NOMO-1 treated with DMSO at 0.1 percent for 48 hours (cell line): Measurements from ENCODE around the gene PI3.
"Not testable (repeated sequence)": the region's sequence is repeated elsewhere in the genome, so short reads cannot be mapped to it uniquely, and the experiment has no call there.

Experiments used
- DNase-seq: peaks from one replicate; lab custom pipeline; 2025; ENCODE audit not compliant: unreplicated experiment; lab: John Stamatoyannopoulos, UW

The PI3 gene, protein sequence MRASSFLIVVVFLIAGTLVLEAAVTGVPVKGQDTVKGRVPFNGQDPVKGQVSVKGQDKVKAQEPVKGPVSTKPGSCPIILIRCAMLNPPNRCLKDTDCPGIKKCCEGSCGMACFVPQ

DNA sequence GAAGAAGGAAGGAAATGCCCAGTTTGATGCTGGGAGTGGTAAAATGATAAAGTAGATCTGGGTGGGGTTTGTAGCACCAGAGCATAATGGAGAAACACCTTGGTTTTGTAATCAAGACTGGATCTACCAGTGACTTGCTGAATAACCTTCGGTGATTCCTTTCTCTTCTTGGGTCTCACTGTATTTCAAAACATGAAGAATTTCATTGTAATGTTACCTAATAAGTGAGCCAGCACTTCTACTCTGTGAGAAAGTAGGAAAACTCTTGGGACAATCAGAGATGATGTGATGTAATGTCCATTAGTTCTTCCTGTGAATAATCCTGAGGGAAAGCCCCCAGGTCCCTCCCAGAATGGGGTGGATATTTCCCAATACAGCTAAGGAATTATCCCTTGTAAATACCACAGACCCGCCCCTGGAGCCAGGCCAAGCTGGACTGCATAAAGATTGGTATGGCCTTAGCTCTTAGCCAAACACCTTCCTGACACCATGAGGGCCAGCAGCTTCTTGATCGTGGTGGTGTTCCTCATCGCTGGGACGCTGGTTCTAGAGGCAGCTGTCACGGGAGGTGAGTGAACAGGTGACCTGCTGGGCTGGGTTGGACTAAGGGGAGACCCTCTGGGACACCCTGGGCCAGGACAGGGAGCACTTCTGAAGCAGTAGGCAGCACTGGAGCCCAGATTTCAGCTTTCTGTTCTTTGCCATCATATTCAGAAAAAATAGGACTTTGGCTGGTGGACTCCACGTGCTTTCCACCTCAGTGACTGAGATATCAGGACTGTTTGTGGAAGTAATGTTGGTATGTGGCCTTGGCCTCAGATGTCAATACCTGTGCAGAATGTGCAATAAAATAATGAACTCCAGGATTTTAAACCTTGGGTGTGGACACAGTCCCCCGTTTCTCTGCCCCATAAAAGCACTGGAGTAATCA, at the start of gene PI3:
Gene PI3, plus strand, starts transcription at position 469 of the 931 bp plus-strand sequence. Its CDS starts 21 bp downstream, at position 490.
- no peak for DNase-seq

DNA sequence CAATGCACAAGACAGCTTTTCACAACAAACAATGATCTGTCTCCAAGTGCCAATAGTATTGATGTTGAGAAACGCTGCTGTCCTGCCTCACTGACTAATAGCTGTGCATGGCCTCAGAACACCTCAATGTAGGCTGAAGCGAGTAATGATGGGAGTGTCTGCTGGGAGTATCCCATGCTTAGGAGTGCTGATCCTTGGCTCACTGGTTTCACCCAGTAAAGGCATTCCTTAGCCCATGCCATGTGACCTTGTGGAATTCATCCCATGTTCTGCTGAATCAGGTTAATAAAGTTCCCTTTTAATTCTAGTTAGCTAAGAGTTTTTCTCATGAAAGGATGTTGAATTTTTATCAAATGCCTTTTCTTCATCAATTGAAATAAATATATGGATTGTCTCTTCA, 46.6 kb upstream of the PI3 start:
- DNase-seq = no peak

DNA sequence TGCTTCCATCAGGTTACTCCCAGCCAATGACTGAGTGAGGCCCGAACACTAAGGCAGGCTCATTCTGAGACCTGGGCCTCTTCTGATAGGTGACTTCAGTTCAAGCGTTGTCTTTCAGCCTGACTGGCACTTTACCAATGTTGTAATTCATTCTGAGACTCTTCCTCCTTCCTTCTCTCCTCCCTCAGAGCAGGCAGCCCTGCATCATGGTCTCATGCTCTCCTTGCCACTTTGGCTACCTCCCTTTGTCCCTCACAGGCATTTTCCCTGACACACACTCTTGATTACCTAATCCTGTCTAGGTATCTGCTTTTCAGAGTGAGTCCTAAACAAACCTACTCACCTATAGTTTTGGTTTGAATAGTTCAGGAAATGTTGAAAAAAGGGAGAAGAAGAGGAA, 37.8 kb upstream of the PI3 start:
- DNase-seq = no peak

DNA sequence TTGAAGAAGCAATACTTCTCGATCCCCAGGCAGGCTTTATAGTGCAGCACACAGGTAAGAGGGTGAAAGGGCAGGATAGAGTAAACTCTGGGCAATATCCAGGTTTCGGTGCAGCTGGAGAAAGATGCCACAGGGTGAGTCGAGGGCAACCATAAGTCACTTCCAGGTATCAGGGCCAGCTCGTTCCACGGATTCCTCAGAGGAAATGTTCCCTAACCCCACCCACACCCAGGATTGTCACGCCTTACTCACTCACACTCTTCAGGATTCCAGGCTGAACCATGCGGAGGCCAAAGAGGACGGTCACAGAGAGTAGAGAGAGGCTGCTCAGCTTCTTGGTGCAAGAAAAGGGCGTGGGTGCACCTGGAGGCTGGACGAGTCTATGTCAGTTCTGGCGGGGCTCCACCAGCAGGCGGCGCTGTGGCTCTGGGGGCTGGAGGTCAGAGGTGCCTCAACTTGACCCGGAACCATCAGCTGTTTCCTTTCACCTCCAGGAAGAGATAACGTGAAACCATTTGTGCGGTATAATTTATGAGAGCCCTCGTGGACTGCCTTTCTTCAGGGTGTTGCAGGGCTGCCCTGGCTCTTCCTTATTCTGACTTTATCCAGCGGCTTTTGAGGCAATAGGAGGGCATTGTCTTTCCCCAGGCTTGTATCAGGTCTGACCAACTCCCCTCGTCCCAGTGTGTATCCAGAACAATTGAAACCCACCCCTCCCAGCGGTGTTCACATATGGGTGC, 36.0 kb upstream of the PI3 start:
- peak; percentile 61 for DNase-seq

DNA sequence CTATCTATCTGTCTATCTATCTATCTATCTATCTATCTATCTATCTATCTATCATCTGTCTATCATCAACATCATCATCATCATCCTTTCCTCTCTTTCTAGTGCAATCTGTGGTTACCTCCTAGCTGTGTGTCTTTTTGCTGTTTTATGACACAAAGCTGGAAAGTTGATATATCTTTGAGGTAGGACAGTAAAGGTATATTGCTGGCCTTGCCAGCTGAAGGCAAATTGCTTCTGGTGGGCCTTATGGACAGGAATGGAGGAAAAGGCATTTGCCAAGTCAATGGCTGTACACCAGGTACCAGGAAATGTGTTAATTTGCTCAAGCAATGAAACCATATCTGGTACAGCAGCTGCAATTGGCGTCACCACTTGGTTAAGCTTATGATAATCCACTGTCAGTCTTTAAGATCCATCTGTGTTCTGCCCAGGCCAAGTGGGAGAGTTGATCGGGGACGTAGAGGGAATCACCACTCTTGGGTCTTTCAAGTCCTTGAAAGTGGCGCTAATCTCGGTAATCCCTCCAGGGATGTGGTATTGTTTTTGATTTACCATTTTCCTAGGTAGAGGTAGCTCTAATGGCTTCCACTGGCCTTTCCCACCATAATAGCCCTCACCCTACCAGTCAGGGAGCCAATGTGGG, 34.8 kb upstream of the PI3 start:
- DNase-seq = not testable (repeated sequence)

DNA sequence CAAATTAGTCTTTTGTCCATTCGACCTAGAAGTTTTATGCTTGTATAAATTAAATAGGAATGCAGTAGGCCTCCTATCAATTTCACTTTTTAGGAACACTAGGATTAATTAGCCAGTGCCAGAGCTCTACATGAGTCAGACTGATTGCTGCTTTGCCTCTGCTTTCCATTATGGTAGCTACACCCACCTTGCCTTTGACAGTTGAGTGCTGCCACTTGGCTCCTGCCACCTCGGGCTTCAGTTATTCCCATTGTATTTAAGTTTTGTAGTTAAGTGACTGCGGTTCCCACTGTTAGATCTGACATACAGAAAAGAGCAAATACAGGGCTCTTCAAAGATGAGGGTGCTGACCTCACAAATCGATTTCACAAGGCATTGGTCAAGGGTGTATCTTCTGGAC, 33.9 kb upstream of the PI3 start:
- DNase-seq = no peak

DNA sequence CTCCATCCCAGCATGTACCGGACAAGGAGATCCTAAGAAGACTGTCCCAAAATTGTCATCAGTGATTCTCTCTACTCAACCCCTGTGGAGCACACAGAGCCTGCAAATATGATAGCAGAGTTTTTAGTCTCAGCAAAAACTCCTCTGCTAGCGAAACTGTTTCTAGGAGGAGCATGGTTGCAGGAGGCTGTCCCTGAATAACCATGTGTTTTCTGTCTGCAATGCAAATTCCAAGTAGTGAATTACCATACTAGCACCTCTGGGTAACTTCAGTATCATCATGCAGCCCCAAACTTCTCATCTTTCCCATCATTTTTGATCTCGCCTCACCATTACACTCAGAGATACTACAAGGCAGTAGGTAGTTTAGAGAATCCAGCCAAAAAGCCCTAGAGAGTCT, 25.6 kb upstream of the PI3 start:
- DNase-seq = no peak

DNA sequence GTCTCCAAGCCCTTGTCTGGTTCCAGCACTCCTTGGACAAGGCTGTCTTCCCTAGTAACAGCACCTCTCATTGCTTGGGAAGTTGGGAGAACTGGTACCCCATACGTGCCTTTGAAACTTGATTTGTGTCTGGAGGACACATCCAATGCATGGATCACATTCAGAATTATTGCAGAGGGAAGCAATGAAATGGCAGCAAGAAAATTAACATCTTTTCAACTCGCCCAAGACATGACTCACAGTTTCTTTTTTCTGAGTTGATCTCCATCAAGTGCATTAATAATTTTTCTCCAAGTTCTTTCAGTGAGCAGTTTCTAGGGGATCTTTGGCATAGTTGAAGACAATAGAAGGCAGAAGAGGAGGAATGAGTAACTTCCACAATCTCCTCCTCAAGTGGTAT, 22.3 kb upstream of the PI3 start:
- DNase-seq = no peak

DNA sequence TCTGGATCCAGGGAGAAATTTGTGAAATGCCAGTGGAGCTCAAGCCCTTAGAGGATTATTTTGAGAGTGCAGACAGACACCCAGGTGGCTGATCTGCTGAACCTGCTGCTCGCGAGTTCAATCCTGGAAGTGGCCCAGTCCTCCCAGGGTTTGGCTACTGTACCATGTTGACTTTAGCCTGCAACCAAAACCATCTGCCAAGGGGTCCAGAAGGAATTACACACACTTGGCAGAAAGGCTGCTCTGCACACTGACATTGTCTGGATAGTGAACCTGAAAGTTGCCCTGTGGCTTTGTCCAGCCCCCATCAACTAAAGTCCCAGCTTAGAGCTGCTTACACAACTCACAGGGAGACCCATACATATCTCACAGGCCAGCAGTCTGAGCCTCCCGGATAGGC, 21.6 kb upstream of the PI3 start:
- DNase-seq = no peak

DNA sequence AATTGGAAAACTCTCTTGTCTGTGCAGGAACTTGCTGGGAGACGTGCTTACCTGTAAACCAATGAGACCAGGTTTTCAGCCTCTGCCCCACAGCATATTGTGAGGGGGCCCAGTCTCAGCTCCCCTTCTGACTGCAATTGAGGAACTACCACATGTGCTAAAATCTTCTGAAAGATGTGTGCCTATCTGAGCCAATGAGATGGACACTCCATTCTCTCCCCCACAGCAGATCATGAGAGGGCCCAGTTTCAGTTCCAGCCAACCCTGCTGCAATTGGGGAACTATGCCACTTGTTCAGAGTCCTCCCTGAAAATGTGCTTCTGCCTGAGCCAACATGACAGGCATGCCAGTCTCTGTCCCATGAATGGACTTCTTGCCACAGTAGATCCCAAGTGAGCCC, 20.9 kb upstream of the PI3 start:
- DNase-seq = peak; percentile 93

DNA sequence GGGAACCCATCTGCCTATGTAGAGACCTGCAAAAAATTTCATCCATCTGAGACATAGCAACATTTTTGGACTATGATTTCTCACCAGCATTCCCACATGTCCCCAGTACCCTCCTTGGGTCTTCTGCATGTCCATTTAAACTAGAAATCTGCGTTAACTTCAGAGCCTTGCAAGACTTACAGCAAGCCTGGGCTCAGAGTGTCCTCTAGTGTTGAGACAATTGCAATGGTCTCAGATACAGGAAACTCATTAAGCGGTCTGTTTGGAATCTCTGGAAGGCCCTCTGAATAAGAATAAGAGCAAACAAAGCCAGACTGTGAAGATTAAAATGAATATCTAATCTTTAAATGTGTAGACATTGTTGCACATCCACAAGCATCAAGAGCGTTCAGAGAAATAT, 20.5 kb upstream of the PI3 start:
- no peak for DNase-seq

DNA sequence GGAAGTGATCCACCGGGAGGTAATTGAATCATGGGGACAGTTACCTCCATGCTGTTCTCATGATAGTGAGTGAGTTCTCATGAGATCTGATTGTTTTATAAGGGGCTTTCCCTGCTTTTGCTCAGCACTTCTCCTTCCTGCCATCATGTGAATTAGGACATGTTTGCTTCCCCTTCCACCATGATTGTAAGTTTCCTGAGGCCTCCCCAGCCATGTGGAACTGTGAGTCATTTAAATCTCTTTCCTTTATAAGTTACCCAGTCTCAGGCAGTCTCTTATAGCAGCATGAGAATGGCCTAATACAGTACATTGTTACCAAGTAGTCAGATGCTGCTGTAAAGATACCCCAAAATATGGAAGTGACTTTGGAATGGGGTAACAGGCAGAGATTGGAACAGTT, 19.9 kb upstream of the PI3 start:
- peak; percentile 8 for DNase-seq

DNA sequence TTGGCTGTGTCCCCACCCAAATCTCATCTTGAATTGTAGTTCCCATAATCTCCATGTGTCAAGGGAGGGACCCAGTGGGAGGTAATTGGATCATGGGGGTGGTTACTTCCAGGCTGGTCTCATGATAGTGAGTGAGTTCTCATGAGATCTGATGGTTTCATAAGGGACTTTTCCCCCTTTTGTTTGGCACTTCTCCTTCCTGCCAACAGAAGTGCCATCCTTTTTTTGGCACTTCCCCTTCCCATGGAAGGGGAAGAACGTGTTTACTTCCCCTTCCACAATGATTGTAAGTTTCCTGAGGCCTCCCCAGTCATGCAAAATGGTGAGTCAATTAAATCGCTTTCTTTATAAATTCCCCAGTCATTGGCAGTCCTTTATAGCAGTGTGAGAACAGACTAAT, 18.0 kb upstream of the PI3 start:
- peak; percentile 8 for DNase-seq

DNA sequence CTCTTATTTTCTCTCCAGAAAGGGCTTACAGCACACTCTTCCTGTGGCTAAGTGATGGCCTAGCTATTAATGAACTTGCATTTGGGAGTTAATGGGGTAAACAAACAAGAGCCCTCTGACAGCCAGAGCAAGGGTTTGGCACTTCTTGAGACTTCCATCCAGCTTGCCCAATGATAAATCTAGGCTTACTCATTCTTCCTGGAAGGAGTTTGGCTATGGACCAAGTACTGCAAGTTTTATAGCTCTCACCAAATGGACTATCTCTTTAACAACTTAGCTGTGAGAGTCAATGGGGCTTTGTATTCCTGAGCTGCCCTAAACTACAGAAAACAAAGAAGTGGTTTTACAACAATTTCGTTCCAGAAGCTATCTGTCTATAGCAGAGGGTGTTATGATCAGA, 16.7 kb upstream of the PI3 start:
- no peak for DNase-seq

DNA sequence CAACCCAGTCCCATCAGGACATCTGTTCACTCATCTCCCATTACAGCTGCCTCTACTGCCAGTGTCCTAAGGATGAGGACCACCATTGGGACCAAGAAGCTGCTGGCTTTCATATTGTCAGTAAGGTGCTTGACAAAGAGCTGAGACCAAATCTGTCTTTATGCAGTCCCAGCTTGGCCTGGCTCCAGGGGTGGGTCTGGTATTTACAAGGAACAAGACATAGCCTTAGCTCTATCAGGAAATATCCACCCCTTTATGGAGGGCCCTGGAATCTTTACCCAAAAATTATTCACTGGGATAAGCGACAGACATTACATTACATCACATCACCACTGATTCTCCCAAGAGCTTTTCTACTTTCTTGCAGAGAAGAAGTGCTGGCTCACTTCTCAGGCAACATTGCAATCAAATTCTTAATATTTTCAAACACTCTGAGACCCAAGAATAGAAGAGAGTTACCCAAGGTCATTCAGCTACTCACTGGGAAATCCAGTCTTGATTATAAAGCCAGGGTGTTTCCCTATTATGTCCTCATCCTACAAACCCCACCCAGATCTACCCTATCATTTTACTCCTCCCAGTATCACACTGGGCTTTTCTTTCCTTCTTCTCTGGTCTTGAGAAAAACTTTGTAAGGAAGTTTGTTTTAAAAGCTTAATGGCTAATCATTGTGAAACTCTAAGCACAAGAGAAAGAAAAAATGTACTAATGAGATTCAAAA, 11.5 kb upstream of the PI3 start:
- DNase-seq = no peak

DNA sequence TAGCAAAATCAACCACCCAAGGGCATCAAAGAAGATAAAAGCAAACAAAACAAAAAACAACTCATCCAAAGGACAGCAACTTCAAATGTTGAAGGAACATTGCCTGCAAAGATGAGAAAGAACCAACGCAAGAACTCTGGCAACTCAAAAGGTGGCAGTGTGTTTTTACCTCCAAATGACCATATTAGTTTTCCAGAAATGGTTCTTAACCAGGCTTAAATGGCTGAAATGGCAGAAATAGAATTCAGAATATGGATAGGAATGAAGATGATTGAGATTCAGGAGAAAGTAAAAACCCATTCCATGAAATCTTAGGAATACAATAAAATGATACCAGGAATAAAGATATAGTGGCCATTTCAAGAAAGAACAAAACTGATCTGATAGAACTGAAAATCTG, 9.8 kb upstream of the PI3 start:
- no peak for DNase-seq

DNA sequence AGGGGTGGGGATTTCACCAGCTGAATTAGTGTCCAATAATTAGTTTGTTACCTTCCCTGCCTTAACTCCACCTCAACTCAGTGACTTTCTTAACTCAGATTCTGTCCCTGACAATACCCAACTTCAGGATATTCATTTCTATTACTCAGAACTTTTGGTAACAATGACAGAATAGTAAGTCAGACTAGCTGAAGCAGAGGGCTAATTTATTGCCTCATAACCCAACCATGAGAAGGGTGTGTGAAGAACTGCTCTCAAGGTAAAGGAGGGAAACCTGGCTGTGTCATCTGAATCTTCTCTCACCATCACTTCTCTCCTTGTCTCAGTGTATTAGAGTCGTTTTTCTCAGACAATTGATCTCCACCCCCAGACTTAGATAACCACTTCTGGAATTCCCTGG, 1.2 kb upstream of the PI3 start:
- no peak for DNase-seq

DNA sequence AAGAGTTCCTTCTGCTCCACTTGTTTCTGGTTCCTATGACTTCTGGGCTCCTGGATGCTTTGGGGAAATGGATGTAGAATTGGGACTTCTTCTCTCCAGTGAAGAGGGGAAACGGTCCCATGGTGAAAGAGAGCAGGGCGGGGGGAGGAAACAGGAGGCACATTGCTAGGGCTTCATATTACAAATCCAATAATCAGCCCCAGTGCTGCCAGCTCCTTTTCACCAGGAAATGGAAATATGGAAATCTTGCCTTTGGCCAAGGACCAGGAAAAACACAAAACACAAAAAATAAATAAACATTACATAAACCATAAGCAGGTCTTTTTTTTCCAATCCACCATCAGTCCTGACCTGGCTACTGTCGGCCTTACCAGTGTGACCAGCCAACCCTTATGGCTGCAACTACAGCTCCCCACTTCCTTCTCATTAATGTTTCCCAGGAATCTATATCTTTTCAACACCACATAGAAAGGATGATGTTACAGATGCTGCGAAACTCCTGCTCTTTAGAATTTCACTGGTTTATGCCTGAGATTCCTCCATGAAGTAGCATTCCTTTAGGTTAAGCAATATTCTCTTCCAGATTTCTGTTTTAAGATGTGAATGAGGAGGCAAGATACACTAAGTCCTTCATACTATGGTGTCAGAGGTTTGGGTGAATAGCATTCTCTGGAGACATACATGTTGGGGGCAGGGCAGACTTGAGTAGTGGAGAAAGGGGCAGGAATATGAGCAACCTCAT, 2.0 kb downstream of the PI3 start:
- no peak for DNase-seq

DNA sequence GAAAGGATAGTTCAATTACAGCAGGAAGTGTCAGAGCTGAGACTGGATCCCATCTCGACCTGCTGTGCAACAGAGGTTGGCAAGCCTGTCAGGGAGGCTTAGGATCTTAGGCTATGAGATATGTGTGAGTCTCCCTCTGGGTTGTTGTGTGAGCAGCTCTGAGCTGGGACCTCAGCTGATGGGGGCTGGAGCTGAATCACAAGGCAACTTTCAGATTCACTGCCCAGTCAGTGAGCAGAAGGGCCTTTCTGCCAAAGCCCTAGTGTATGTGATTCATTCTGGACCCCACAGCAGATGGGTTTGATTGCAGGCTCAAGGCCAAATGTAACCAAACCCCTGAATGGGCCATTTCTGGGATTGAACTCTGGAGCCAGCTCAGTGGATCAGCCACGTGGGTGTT, 4.5 kb downstream of the PI3 start:
- no peak for DNase-seq

DNA sequence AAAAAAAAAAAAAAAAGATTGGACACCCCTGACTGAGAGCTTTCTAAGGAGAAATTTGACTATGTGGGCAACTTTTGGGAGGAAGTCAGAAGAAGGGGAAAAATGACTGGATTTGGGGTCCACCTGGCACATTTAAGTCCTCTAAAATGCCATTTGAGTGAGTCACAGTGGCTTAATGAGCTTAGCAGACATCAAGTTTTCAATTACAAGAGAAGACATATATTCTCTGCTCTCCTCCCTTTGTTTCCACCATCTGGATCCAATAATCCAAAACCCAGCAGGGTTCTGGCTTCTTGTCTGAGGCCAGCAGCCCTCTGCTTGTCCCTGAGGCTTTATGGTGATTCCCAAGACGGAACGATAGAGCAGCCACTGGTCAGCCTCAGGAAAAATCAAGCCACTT, 6.9 kb downstream of the PI3 start:
- no peak for DNase-seq
